Activated CD4-positive, alpha-beta T cell treated with anti-CD3 and anti-CD28 coated beads, Interleukin-2, amount 10 ng/mL, durations not matched to agents 7 days and 5 days (primary cell): ENCODE results near the gene CHCHD3. TPM values are rescaled to one million over a fixed set of nuclear protein-coding genes. Genes with fewer than 3 reads are reported as not detected.
"Not testable (repeated sequence)": the region's sequence is repeated elsewhere in the genome, so short reads cannot be mapped to it uniquely, and the experiment has no call there.

Source experiments
- CTCF ChIA-PET: fragments of 350-600 bp; sonication (Branson Sonifier 250); formaldehyde crosslinking; loops from one replicate; lab custom pipeline; 2021; ENCODE audit warnings: antibody characterized with exemption; lab: Charles Lee
- POLR2A ChIA-PET: fragments of 350-600 bp; sonication (Branson Sonifier 250); formaldehyde crosslinking; loops from one replicate; lab custom pipeline; 2021; ENCODE audit warnings: antibody characterized with exemption; lab: Charles Lee
- DNase-seq: peaks from one replicate; pipeline ENCODE4 v3.0.0-alpha.2; 2020
- H3K27ac Mint-ChIP-seq: one replicate; pipeline ENCODE4 v1.8.0; 2021; ENCODE audit warnings: mild to moderate bottlenecking, moderate library complexity, mixed read lengths
- H3K27me3 Mint-ChIP-seq: one replicate; pipeline ENCODE4 v1.8.0; 2021; ENCODE audit warnings: mixed read lengths
- H3K36me3 Mint-ChIP-seq: one replicate; pipeline ENCODE4 v1.8.0; 2021; ENCODE audit warnings: low read depth, mixed read lengths
- H3K4me1 Mint-ChIP-seq: one replicate; pipeline ENCODE4 v1.8.0; 2021; ENCODE audit warnings: mixed read lengths
- H3K4me3 Mint-ChIP-seq: one replicate; pipeline ENCODE4 v1.8.0; 2021; ENCODE audit warnings: mild to moderate bottlenecking, moderate library complexity, mixed read lengths
- H3K9me3 Mint-ChIP-seq: one replicate; pipeline ENCODE4 v1.8.0; 2021; ENCODE audit warnings: mixed read lengths
- total RNA-seq, 2 experiments: library from RNA; stranded (reverse); gene quantifications; one replicate each; pipeline ENCODE4 v1.2.3, GENCODE V29; 2021

The CHCHD3 gene
- total RNA-seq, 2 experiments from 2014 or later, result 47.4 to 49.2 TPM

- no peak overlapping the region for H3K4me3 Mint-ChIP-seq
- H3K27ac Mint-ChIP-seq, result no peak overlapping the region
- ChIA-PET CTCF (interaction anchor here (0.7 kb wide), 1 partner anchor 78 kb away, joined by 4 read pairs; no protein-coding TSS in a partner anchor), POLR2A (no interaction called here)
- no peaks in the 10 kb centered on the region for H3K9me3 Mint-ChIP-seq
- peaks cover 3% of the 10 kb centered on the region for H3K4me1 Mint-ChIP-seq
- DNase-seq, result no peak
- H3K27me3 Mint-ChIP-seq, result no peaks in the 10 kb centered on the region
- H3K36me3 Mint-ChIP-seq, result peaks cover 4% of the 10 kb centered on the region
Measured at GRCh38 chr7:132980402-132980801, 101.5 kb downstream of the CHCHD3 start.

GRCh38 chr7:132979524-132979923 lies 102.4 kb downstream of the CHCHD3 start:
- Mint-ChIP-seq H3K27ac (no peak overlapping the region), H3K4me1 (peaks cover 3% of the 10 kb centered on the region), H3K9me3 (no peaks in the 10 kb centered on the region), H3K4me3 (no peak overlapping the region), H3K36me3 (peaks cover 6% of the 10 kb centered on the region), H3K27me3 (no peaks in the 10 kb centered on the region)
- no peak for DNase-seq
- CTCF ChIA-PET, result no interaction called here
- POLR2A ChIA-PET, result no interaction called here

DNA sequence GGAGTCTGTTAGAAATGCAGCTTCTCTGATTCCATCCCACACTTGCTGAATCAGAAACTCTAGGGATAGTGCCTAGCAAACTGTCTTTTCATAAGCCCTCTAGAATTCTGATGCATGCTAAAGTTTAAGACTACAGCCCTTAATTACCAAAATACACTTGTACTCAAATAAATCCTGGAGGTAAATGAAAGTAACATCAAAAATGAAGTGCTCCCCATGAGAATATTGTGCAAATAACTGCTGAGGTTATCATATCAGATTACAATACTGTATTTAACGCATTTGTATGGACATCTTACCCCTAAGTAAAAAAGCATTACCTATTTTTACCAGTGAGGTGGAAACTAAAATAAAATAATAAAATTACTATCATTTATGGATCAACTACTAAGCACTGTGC lies 104.7 kb downstream of the CHCHD3 start:
- peaks cover 3% of the 10 kb centered on the region for H3K4me1 Mint-ChIP-seq
- no peak overlapping the region for H3K4me3 Mint-ChIP-seq

GRCh38 chr7:132972745-132973144 lies 109.1 kb downstream of the CHCHD3 start:
- H3K27ac Mint-ChIP-seq, result no peak overlapping the region
- peaks cover 19% of the 10 kb centered on the region for H3K36me3 Mint-ChIP-seq
- no peaks in the 10 kb centered on the region for H3K9me3 Mint-ChIP-seq
- POLR2A ChIA-PET, result no interaction called here
- H3K27me3 Mint-ChIP-seq, result no peaks in the 10 kb centered on the region
- H3K4me3 Mint-ChIP-seq, result no peak overlapping the region
- CTCF ChIA-PET, result no interaction called here
- H3K4me1 Mint-ChIP-seq, result peaks cover 3% of the 10 kb centered on the region
- no peak for DNase-seq

More for the DNA sequence above, 104.7 kb downstream of the CHCHD3 start:
- no peaks in the 10 kb centered on the region for H3K27me3 Mint-ChIP-seq
- no peak for DNase-seq
- ChIA-PET CTCF (no interaction called here), POLR2A (no interaction called here)
- no peaks in the 10 kb centered on the region for H3K9me3 Mint-ChIP-seq
- no peak overlapping the region for H3K27ac Mint-ChIP-seq
- H3K36me3 Mint-ChIP-seq, result peaks cover 19% of the 10 kb centered on the region

- ChIA-PET POLR2A (no interaction called here), CTCF (no interaction called here)
- Mint-ChIP-seq H3K9me3 (no peaks in the 10 kb centered on the region), H3K4me3 (no peak overlapping the region), H3K27ac (no peak overlapping the region), H3K36me3 (peaks cover 21% of the 10 kb centered on the region), H3K4me1 (no peaks in the 10 kb centered on the region), H3K27me3 (no peaks in the 10 kb centered on the region)
- DNase-seq, result no peak
Measured at GRCh38 chr7:132970257-132970656, 111.6 kb downstream of the CHCHD3 start.

DNA sequence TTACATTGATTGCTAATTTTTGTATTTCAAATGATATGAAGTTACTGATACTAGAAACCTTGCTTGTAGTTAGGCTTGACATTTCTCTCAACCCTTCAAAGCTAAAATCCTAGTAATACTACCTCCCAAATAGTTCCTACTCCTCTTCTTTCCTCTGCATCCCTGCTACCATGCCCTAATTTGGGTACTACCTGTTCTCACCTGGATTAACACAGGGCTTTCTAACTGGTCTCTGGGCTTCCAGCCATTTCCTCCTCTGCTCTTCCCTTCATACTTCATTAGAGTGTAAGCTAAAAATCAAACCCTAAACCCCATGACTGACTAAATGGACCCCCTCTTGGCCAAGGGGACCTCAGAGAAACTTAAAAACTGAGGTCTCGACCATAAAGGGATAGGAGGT lies 112.4 kb downstream of the CHCHD3 start:
- no peak for DNase-seq
- Mint-ChIP-seq H3K36me3 (peaks cover 19% of the 10 kb centered on the region), H3K4me1 (no peaks in the 10 kb centered on the region), H3K9me3 (no peaks in the 10 kb centered on the region), H3K4me3 (no peak overlapping the region), H3K27ac (no peak overlapping the region), H3K27me3 (no peaks in the 10 kb centered on the region)
- ChIA-PET CTCF (no interaction called here), POLR2A (no interaction called here)

DNA sequence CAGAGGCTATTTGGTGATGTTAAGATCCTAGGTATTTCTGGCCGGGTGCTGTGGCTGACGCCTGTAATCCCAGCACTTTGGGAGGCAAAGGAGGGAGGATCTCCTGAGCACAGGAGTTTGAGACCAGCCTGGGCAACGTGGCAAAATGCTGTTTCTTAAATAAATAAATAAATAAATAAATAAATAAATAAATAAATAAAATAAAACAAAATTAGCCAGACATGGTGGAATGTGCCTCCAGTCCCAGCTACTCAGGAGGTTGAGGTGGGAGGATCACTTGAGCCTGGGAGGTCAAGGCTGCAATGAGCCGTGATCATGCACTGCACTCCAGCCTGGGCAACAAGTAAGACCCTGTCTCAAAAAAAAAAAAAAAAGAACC lies 114.4 kb downstream of the CHCHD3 start:
- H3K9me3 Mint-ChIP-seq, H3K4me3 Mint-ChIP-seq, H3K27ac Mint-ChIP-seq, POLR2A ChIA-PET, H3K36me3 Mint-ChIP-seq, CTCF ChIA-PET, DNase-seq, H3K27me3 Mint-ChIP-seq, H3K4me1 Mint-ChIP-seq: not testable (repeated sequence)

DNA sequence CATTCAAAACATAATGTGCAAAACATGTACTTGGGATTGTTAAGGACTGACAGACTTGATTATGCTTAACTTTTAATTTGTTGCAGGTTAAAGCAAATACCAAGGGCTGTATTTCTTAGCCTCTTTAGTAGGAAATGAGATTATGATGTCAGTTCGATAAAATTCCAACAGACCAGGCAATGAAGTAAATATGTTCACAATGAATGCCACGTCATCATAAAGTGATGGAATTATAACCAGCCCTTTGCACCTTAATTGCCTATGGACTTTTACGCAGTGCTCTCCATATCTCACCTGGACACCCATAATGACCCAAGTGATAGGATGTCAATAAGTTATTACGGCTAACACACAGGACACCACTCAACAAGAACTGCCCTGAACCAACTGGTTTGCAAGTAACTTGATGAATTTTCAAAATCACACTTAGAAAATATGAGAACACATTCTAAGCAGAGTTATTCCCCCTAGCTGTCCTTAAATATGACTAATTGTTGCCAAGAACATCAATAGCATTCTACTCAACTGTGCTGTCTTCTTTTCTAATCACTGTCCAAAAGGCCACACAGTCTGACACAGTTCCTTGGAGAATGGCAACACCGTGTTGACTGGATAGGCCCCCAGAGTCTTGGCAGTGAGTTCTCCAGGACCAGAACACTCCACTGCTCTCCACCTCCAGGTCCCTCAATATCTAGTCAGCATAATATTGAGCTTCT lies 115.0 kb downstream of the CHCHD3 start:
- POLR2A ChIA-PET, result no interaction called here
- CTCF ChIA-PET, result no interaction called here
- no peaks in the 10 kb centered on the region for H3K9me3 Mint-ChIP-seq
- H3K4me3 Mint-ChIP-seq, result no peak overlapping the region
- DNase-seq, result no peak
- no peaks in the 10 kb centered on the region for H3K27me3 Mint-ChIP-seq
- no peak overlapping the region for H3K27ac Mint-ChIP-seq
- peaks cover 2% of the 10 kb centered on the region for H3K36me3 Mint-ChIP-seq
- no peaks in the 10 kb centered on the region for H3K4me1 Mint-ChIP-seq

DNA sequence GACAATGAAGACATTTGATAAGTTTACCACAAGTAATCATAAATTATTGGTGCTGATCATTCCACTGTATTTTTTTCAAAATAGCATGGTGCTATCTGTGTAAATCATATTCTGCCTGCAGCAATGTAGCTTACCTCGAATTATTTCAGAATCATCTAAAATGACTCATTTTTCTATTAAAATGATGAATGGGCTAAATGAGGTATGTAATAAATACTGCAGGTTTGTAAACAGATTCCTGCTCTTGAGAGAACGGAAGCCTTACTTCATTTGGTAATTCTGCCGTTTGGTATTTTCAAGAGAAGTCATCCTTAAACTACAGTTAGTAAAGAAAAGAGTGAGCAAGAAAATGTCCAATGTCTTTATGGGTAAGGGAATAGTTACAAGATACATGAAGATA lies 115.9 kb downstream of the CHCHD3 start:
- no peaks in the 10 kb centered on the region for H3K27me3 Mint-ChIP-seq
- H3K4me3 Mint-ChIP-seq, result no peak overlapping the region
- ChIA-PET CTCF (interaction anchor here (0.6 kb wide), 1 partner anchor 525 kb away, joined by 3 read pairs; no protein-coding TSS in a partner anchor), POLR2A (no interaction called here)
- H3K9me3 Mint-ChIP-seq, result no peaks in the 10 kb centered on the region
- DNase-seq, result no peak
- no peaks in the 10 kb centered on the region for H3K4me1 Mint-ChIP-seq
- peaks cover 2% of the 10 kb centered on the region for H3K36me3 Mint-ChIP-seq
- H3K27ac Mint-ChIP-seq, result no peak overlapping the region

- CTCF ChIA-PET, result no interaction called here
- Mint-ChIP-seq H3K27me3 (no peaks in the 10 kb centered on the region), H3K9me3 (no peaks in the 10 kb centered on the region), H3K36me3 (peaks cover 3% of the 10 kb centered on the region), H3K27ac (no peak overlapping the region), H3K4me3 (no peak overlapping the region), H3K4me1 (no peaks in the 10 kb centered on the region)
- POLR2A ChIA-PET, result no interaction called here
- DNase-seq, result no peak
Measured at GRCh38 chr7:132964876-132965275, 117.0 kb downstream of the CHCHD3 start.

GRCh38 chr7:132959891-132960290 lies 122.0 kb downstream of the CHCHD3 start:
- DNase-seq, result no peak
- no peaks in the 10 kb centered on the region for H3K9me3 Mint-ChIP-seq
- H3K4me1 Mint-ChIP-seq, result no peaks in the 10 kb centered on the region
- ChIA-PET CTCF (interaction anchor here (0.7 kb wide), 1 partner anchor 120 kb away, joined by 3 read pairs; no protein-coding TSS in a partner anchor), POLR2A (no interaction called here)
- no peaks in the 10 kb centered on the region for H3K27me3 Mint-ChIP-seq
- no peak overlapping the region for H3K27ac Mint-ChIP-seq
- no peak overlapping the region for H3K4me3 Mint-ChIP-seq
- peaks cover 2% of the 10 kb centered on the region for H3K36me3 Mint-ChIP-seq

GRCh38 chr7:132956556-132956955 lies 125.3 kb downstream of the CHCHD3 start:
- DNase-seq, result no peak
- Mint-ChIP-seq H3K4me3 (no peak overlapping the region), H3K27ac (no peak overlapping the region), H3K9me3 (peaks cover 2% of the 10 kb centered on the region), H3K27me3 (no peaks in the 10 kb centered on the region), H3K4me1 (no peaks in the 10 kb centered on the region), H3K36me3 (peaks cover 4% of the 10 kb centered on the region)
- ChIA-PET CTCF (no interaction called here), POLR2A (no interaction called here)

DNA sequence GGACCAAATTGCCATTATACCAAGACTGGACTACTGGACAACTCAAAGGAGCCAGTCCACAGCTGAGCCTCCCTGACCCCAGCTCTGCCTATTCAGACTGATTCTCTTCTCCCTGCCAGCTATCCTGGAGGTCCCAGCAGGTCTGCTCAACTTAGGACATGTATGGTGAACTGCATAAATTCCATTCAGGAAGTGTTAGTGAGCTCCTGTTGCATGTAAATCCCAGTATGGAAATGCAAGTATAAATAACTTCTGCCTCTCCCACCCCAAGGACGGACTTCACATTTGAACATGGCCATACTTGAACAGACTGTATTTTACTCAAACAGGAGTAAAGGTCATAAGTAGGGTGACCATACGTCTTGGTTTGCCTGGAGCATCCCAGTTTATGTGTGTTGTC lies 128.4 kb downstream of the CHCHD3 start:
- ChIA-PET POLR2A (no interaction called here), CTCF (no interaction called here)
- Mint-ChIP-seq H3K36me3 (peaks cover 2% of the 10 kb centered on the region), H3K27ac (no peak overlapping the region), H3K4me3 (no peak overlapping the region), H3K9me3 (peaks cover 2% of the 10 kb centered on the region), H3K27me3 (no peaks in the 10 kb centered on the region), H3K4me1 (no peaks in the 10 kb centered on the region)
- no peak for DNase-seq

- ChIA-PET POLR2A (no interaction called here), CTCF (no interaction called here)
- peaks cover 2% of the 10 kb centered on the region for H3K9me3 Mint-ChIP-seq
Measured at GRCh38 chr7:132950725-132951124, 131.2 kb downstream of the CHCHD3 start.

More at GRCh38 chr7:132950725-132951124, 131.2 kb downstream of the CHCHD3 start:
- Mint-ChIP-seq H3K4me3 (no peak overlapping the region), H3K27me3 (no peaks in the 10 kb centered on the region), H3K4me1 (no peaks in the 10 kb centered on the region), H3K27ac (no peak overlapping the region), H3K36me3 (peaks cover 2% of the 10 kb centered on the region)
- no peak for DNase-seq
